ENCODE measurements around the gene ASB1. TPM values are rescaled to one million over a fixed set of nuclear protein-coding genes. Genes with fewer than 3 reads are reported as not detected.

Gene ASB1
- total RNA-seq, 4 donors from 2014 or later, result 17.1 to 48.8 (median 22.1) TPM

DNA sequence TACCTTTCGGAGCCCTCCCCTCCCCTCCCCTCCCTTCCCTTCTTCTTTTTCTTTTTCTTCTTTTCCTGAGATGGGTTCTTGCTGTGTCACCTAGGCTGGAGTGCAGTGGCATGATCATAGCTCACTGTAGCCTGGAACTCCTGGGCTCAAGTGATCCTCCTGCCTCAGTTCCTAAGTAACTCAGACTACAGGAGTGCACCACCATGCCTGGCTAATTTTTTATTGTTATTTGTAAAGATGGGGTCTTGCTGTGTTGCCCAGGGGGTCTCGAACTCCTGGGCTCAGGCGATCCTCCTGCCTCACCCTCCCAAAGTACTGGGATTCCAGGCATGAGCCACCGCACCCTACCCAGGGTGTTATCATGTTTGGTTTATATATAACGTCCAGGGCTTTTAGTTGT, 66.7 kb downstream of the ASB1 start:
- WGBS, result 92% methylated on average over 5 of the region's 5 CpGs
- H3K4me1 ChIP-seq, result no peaks in the 10 kb centered on the region

DNA sequence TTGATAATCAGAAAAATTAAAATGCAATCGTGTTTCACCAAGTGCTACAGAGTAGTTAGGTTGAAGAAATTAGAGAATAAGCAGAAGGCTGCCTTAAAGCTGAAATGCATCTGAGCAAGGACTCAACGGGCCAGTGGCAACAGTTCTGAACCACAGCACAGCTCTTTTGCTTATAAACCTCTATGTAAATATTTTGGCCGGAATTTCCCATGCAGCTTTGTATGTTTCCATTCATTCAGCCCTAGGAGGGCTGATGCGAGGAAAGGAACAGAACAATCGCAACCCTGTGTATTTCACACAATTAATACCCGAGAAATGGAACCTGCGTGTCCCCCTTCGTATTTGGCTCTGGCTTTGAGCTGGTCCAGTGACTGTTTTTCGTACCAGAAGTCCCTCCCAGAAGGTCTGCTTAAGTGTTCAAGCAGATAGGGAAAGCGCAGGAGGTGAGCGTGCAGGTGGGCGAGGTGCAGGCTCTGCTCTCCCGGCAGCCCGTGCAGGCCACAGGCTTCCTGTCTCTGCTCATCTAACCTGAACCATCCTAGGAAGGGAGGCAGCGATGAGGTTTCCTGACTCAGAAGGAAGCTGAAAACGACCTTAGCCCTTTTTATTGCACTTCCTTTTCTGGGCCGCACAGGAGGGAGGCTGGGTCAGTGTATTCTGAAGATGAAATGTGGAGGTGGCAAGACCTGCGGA, 67.3 kb downstream of the ASB1 start:
- H3K27ac ChIP-seq, result no peak overlapping the region

More for the DNA sequence above, 66.7 kb downstream of the ASB1 start:
- TF ChIP-seq, protein P1, sequence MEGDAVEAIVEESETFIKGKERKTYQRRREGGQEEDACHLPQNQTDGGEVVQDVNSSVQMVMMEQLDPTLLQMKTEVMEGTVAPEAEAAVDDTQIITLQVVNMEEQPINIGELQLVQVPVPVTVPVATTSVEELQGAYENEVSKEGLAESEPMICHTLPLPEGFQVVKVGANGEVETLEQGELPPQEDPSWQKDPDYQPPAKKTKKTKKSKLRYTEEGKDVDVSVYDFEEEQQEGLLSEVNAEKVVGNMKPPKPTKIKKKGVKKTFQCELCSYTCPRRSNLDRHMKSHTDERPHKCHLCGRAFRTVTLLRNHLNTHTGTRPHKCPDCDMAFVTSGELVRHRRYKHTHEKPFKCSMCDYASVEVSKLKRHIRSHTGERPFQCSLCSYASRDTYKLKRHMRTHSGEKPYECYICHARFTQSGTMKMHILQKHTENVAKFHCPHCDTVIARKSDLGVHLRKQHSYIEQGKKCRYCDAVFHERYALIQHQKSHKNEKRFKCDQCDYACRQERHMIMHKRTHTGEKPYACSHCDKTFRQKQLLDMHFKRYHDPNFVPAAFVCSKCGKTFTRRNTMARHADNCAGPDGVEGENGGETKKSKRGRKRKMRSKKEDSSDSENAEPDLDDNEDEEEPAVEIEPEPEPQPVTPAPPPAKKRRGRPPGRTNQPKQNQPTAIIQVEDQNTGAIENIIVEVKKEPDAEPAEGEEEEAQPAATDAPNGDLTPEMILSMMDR (IDR thresholded peaks at IDR 0.05), result no peak
- TF ChIP-seq EP300 (IDR thresholded peaks at IDR 0.05) (no peak), POLR2AphosphoS5 (IDR thresholded peaks at IDR 0.05) (no peak), POLR2A (IDR thresholded peaks at IDR 0.05) (no peak)
- Histone ChIP-seq H3K27me3 (peaks cover 4% of the 10 kb centered on the region), H3K9me3 (no peaks in the 10 kb centered on the region), H3K4me3 (no peak overlapping the region), H3K27ac (no peak overlapping the region), H3K36me3 (no peaks in the 10 kb centered on the region)
- peak in 1 of 2 donors; percentile 55 for DNase-seq (ENCODE audit: low spot score in 2 of 2)

GRCh38 chr2:238494573-238494961, 67.8 kb downstream of the ASB1 start:
- WGBS, result 94% methylated on average over 15 of the region's 16 CpGs

More for the DNA sequence above, 67.3 kb downstream of the ASB1 start:
- Histone ChIP-seq H3K27me3 (peaks cover 4% of the 10 kb centered on the region), H3K4me1 (no peaks in the 10 kb centered on the region), H3K36me3 (no peaks in the 10 kb centered on the region), H3K4me3 (no peak overlapping the region), H3K9me3 (no peaks in the 10 kb centered on the region)
- TF ChIP-seq EP300 (IDR thresholded peaks at IDR 0.05) (no peak), POLR2AphosphoS5 (IDR thresholded peaks at IDR 0.05) (no peak), POLR2A (IDR thresholded peaks at IDR 0.05) (no peak)
- TF ChIP-seq, protein P1 (IDR thresholded peaks at IDR 0.05), result no peak
- WGBS, result 84% methylated on average over 18 of the region's 18 CpGs
- DNase-seq (ENCODE audit: low spot score in 2 of 2), result peak in 1 of 2 donors; percentile 15

DNA sequence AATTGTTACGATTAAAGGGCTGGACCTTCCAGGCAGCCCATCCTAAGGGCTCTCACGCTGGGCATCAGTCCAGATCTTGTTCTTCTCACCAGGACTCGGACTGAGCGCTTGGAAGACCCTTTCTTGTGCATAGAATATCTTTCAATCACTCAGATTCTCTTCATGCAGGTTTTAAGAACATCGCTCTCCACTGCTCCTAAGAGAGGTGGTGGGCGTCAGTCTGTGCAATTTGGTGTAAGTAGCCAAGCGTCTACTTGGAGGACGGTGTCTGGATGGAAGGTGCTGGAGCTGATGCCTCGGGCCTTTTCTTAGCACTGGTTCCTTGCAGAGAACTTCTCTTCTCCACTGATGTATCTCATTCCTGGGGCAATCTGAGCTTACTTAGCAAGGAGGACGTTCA, 68.7 kb downstream of the ASB1 start:
- Histone ChIP-seq H3K9me3 (no peaks in the 10 kb centered on the region), H3K4me1 (no peaks in the 10 kb centered on the region), H3K36me3 (no peaks in the 10 kb centered on the region), H3K27me3 (peaks cover 4% of the 10 kb centered on the region), H3K27ac (no peak overlapping the region), H3K4me3 (no peak overlapping the region)
- TF ChIP-seq POLR2A (IDR thresholded peaks at IDR 0.05) (no peak), EP300 (IDR thresholded peaks at IDR 0.05) (no peak), POLR2AphosphoS5 (IDR thresholded peaks at IDR 0.05) (no peak)
- TF ChIP-seq, protein P1 (IDR thresholded peaks at IDR 0.05), result no peak
- DNase-seq (ENCODE audit: low spot score in 2 of 2), result peak in 1 of 2 donors; percentile 12
- 92% methylated on average over 10 of the region's 10 CpGs for WGBS

More at GRCh38 chr2:238494573-238494961, 67.8 kb downstream of the ASB1 start:
- no peak overlapping the region for H3K27ac ChIP-seq
- no peak overlapping the region for H3K4me3 ChIP-seq
- H3K9me3 ChIP-seq, result no peaks in the 10 kb centered on the region
- H3K4me1 ChIP-seq, result no peaks in the 10 kb centered on the region
- TF ChIP-seq POLR2AphosphoS5 (IDR thresholded peaks at IDR 0.05), result no peak
- TF ChIP-seq, protein P1 (IDR thresholded peaks at IDR 0.05), result no peak
- no peak for TF ChIP-seq POLR2A (IDR thresholded peaks at IDR 0.05)
- TF ChIP-seq EP300 (IDR thresholded peaks at IDR 0.05), result no peak
- DNase-seq (ENCODE audit: low spot score in 2 of 2), result peak in 1 of 2 donors; percentile 54
- no peaks in the 10 kb centered on the region for H3K36me3 ChIP-seq
- H3K27me3 ChIP-seq, result peaks cover 4% of the 10 kb centered on the region

GRCh38 chr2:238496756-238497609, 70.3 kb downstream of the ASB1 start:
- Histone ChIP-seq H3K36me3 (no peaks in the 10 kb centered on the region), H3K4me3 (no peak overlapping the region), H3K9me3 (no peaks in the 10 kb centered on the region), H3K27ac (no peak overlapping the region), H3K27me3 (peaks cover 4% of the 10 kb centered on the region), H3K4me1 (no peaks in the 10 kb centered on the region)
- TF ChIP-seq EP300 (IDR thresholded peaks at IDR 0.05), result no peak
- TF ChIP-seq, protein P1 (IDR thresholded peaks at IDR 0.05), result no peak
- TF ChIP-seq POLR2AphosphoS5 (IDR thresholded peaks at IDR 0.05), result no peak
- no peak for TF ChIP-seq POLR2A (IDR thresholded peaks at IDR 0.05)
- DNase-seq (ENCODE audit: low spot score in 2 of 2), result peak in 1 of 2 donors; percentile 64
- WGBS, result 92% methylated on average over 17 of the region's 23 CpGs

Measured in suprapubic skin (tissue), 4 donors.